HG02798 (cell line): ENCODE measurements around the gene POP7.

Experiments used
- ATAC-seq: cut with Tn5 transposase; IDR thresholded peaks from one replicate; pipeline ENCODE4 v1.9.1; 2021; ENCODE audit warnings: mild to moderate bottlenecking; ENCODE audit not compliant: unreplicated experiment, poor library complexity

POP7 gene

GRCh38 chr7:100678291-100678984 is 27.5 kb upstream of the POP7 start:
- no peak for ATAC-seq

GRCh38 chr7:100679129-100679926 is 26.6 kb upstream of the POP7 start:
- no peak for ATAC-seq

- ATAC-seq, result no peak
These were observed 25.9 kb upstream of the POP7 start for GRCh38 chr7:100679927-100680575.

DNA sequence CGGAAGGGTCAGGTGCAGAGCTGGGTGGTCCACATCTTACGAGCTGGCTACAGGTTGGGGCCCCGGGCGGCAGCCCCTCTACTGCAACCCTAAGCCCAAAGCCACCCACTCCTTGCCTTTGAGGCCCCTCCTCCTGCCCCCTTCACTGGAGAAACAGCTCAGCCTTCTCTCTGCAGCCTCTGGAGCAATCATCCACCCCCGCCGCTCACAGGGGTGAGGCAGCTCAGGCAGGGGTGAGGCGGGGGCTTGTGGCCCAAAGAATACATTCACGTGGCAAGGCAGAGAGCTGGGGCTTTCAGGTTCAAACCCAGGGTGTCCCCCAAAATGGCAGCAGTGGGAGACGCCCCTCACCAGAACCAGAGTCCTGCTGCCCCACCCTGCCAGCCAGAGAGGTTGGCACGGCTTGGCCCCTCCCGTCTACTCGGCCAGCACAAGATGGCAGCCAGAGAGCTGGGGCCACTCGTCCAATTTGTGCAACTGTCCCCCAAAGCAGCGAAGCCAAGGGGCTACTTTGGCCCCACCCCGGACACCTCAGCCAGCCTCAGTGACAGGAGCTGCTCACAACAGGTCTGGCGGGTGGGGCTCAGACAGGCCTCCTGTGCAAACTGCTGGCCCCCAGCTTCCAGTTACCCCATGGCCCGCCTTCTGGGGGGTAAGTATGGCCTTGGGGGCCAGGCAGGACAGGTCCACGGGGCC is 25.2 kb upstream of the POP7 start:
- ATAC-seq, result no peak

DNA sequence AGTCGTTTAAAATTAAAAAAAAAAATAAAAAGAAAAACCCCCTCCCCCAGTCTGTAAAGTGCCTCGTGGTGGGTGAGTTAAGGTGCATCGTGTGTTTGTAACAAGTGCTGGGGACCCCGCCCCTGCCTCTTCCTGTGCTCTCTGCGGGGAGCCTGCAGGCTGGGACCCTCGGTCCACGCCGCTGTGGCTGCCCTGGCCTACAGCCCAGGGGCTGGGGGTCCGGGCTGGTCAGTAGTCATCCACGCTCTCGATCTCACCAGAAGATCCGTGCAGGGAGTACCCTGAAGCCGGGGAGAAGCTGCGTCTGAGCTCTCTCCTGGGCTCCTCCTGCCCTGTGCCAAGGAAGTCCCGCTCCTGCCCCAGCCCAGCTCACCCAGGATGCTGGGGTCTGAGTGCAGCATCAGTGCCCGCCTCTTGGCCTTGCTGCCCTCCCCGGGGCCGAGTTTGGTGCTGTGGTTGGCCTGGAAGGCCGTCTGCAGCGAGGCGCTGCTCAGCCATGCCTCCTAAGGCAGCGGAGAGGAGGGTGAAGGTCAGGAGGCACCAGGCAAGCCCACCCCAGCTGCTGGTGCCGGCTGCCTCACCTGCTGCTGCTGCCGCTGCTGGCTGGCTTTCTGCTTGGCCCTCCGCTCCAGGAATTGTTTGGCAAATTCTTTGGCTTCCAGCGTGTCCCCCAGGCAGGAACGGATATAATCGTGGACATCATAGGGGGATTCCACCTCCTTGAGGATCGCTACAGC is 24.3 kb upstream of the POP7 start:
- ATAC-seq, result no peak

- no peak for ATAC-seq
These were observed 23.6 kb upstream of the POP7 start for GRCh38 chr7:100682228-100682741.

- no peak for ATAC-seq
These were observed 22.8 kb upstream of the POP7 start for GRCh38 chr7:100682991-100683658.

- no peak for ATAC-seq
These were observed 22.0 kb upstream of the POP7 start for GRCh38 chr7:100683659-100684533.

GRCh38 chr7:100684534-100685042 is 21.3 kb upstream of the POP7 start:
- ATAC-seq, result no peak

DNA sequence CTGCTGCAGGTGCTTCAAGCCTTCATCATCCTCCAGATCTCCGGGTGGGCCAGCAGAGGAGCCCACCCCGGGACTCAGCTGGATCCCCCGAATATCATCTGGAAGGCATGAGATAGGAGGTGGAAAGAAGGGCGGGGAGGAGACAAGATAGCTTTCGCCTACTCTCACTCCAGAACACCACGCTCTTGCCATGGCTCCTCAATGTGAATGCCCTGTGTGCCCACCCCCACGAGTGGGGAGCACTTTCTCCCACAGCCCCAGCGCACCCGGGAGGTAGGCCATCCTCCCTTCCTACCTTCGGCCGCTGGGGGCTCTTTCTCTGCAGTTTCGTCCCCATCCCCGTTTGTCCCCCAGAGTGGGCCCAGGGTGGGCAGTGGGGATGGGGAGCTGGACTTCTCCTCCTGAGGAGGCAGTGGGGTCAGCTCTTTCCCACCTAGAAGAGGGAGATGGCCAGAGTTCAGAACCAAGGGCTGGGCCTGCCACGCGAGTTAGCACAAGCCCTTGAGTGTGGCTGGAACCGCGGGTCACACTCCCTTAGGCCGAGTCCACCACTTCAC is 20.8 kb upstream of the POP7 start:
- ATAC-seq, result no peak

GRCh38 chr7:100685631-100686145 is 20.2 kb upstream of the POP7 start:
- no peak for ATAC-seq

DNA sequence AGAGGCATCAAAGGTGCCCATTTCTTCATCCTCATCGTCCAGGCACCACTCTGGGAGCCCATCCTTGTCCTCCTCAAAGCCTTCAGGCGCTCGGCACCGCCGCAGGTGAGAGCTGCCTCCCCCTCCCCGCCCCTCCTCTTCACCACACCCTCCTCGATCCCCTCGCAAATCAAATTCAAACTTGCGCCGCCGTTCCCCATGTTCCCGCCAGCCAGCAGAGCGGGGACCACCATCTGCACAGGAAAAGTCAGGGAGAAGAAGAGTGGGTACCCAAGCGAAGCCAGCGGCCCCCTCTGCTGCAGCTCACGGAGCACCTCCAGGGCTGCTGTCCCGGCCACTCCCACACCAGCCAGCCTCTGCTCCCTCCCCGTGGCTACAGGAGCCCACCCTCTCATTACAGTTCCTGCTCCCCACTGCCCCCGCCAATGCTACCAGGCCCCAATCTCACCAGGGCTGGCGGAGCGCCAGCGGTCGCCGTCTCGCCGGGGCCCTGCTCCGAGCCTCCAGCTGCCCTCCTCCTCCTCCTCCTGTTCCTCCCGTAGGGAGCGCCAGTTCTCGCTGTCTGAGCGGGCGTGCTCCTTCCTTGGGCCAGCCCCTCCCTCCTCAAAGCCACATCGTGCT is 19.6 kb upstream of the POP7 start:
- ATAC-seq, result no peak

DNA sequence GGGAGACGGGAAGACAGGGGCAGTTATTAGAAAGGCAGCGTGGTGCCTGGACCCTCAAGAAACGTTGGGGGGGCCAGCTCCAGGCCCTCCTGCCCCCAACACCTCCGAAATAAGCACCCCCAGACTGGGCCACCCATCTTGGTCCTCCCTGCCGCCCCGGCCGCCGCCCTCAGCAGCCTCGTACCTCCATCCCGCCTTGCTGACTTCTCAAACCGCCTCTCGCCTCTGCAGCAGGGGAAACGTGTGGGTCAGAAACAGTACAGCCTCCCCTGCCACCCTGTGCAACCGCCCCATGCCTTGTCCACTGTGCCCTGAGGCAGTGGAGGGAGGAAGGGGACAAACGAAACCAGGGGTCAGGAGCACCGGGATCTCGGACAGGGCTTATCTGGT is 19.1 kb upstream of the POP7 start:
- ATAC-seq, result no peak

- ATAC-seq, result no peak
These were observed 18.7 kb upstream of the POP7 start for GRCh38 chr7:100687261-100687660.

DNA sequence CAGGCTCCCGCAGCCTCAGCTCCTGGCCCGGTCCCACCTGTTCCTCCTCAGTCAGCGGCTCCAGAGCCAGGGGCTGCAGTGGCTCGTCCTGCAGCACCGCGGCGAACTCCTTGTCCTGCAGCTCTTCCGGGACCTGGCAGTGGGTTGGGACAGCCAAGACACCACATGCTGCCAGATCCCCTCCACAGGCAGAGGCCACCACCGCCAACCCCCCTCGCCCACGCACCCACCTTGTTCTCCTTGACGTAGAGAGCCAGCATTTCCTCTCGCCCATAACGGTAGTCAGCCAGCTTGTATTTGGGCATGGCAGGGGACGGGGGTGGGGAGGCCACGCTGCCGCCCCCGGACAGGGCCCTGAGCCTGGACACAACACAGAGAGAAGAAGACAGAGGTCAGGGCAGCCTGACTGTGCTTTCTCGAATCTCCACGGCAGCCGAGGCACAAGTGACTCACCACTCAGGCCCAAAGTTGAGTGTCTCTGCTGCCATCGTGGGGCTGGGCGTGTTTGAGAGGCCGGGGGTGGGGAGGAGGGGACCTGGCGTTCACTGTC is 18.1 kb upstream of the POP7 start:
- no peak for ATAC-seq

GRCh38 chr7:100688326-100688860 is 17.5 kb upstream of the POP7 start:
- no peak for ATAC-seq
